M059J (cell line): ENCODE data around the gene SP100. TPM values are rescaled to one million over a fixed set of nuclear protein-coding genes. Genes with fewer than 3 reads are reported as not detected.
A peak's percentile ranks its signal among the peaks of the same experiment; 100 is the strongest.
"Not testable (repeated sequence)": the region's sequence is repeated elsewhere in the genome, so short reads cannot be mapped to it uniquely, and the experiment has no call there.

Source experiments
- DNase-seq: peaks from one replicate; pipeline ENCODE4 v3.0.0-alpha.2; 2012; ENCODE audit warnings: low read depth
- total RNA-seq: library from RNA; depleted of rRNA; stranded (reverse); fragments of >200 nt; shearing (Covaris generic); gene quantifications from 2 replicates; pipeline ENCODE4 v1.2.3, GENCODE V29; 2014; rRNA removed

SP100 gene
- total RNA-seq: 239 and 257 TPM in 2 replicates

DNA sequence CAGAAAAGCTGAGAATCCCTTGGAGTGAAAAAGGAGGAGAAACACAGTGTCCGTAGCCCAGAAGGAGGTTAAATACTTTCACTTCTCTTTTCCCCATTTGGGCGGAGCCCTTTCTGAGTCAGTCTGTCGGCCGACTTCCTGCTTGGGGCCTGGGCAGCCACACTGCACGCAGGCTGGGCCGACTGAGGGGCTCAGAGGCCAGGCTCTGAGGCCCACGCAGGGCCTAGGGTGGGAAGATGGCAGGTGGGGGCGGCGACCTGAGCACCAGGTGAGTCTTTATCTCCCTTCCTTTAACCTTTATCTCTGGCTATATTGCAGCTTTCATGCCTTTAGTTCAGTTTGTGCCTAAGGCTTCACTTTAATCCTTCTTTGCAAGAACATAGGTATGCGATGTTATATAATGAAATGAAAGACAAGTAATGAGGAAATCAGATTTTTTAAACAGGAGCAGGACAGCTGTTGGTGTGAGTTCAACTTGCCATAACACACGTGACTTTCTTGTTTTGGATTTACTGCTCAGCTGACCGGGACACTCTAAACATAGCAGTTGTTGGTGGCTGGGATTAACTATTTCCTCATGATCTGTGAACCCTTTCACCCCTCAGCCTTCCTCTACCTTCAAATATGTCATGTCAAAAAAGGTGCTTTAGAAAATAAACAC, at the start of gene SP100:
Gene SP100, plus strand, starts transcription at position 141 of the 661 bp plus-strand sequence. Its CDS starts 96 bp downstream, at position 237.
- peak; percentile 92 for DNase-seq

DNA sequence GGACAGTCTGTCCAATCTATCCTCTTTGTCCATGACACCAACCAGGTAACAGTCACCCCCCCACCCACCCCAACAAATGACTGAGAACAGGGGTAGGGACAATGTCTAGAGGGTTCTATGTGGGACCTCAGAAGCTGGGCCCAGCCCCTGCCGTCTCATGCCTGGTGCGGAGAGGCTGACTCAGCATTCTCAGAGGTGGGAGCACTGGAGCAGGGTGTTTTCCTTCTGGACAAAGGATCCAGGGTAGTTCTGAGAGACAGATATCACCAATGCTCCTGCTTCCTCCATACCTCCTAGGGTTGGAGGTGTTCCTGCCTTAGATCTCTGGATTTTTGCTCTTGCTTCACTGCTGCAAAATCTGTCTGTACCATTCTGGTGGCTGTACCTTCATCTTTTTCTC, 33.9 kb upstream of the SP100 start:
- DNase-seq: no peak

DNA sequence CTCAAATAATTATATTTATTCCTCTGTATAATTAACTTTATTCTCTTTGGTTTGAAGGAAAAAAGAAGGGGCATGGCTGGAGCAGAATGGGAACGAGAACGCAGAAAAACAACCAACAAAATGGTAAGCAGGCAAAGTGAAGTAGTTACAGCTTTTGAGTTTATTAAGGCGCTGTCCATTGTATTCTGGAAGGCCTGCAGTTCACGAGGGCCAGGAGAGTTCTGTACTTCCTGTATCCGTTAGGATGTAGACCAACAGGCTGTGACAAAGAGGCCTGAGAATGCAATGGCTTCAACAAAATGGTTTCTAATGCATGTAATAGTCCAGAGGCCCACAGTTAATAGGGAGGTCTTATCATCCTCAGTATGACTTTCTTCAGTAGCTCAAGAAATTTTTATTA, 32.5 kb upstream of the SP100 start:
- DNase-seq: no peak

DNA sequence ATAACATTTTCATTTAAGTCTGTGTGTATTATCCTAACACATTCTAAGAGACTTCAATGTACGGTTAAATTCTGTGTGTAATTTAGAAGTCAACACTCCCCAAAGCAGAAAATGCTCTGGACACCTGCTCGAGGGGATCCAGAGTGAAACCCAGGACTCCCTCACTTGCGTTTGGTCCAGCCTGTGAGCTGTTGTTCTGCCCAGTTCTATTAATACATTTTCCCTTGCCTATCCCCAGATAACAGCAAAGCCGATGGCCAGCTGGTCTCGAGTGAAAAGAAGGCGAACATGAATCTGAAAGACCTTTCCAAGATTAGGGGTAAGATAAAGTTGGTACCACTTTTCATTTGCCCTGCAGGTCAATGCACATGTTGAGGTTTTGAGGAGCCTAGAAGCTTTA, 31.0 kb upstream of the SP100 start:
- DNase-seq: no peak

DNA sequence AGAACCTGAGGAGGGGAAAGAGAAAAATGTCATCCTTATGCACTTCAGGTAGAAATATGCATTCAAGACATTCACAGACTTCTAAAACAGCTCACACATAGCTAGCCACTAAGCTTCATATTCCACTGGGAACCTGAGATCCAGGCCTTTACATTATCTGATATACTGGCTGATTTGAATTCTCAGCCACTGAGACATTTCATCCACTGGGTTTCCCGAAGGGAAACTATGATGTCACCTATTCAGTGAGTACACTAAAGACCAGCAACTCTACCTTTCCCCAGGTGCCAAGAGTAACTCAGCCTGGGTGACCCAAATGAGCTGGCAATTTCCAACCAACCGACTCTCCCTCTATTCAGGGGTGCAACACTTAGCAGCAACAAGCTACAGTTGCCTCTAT, 21.7 kb upstream of the SP100 start:
- DNase-seq: no peak

DNA sequence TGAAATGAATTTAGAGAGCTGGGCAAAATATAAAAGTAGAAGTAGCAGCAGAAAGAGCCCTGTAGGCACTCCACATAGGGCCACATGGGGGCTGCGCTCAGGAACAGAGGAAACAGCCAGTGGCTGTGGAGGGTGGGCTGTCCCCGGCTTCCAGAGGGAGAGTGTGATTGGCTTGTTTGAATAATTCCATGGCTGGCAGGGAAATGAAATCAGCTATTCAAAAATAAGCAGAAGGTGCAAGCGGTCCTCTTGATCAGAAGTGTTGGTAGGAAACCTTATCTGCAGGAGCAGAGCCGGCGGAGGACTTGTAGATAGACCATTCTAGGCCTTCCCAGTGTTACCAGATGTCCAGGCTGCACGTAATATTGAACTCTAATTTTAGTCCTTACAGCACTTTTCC, 17.3 kb upstream of the SP100 start:
- DNase-seq: not testable (repeated sequence)

DNA sequence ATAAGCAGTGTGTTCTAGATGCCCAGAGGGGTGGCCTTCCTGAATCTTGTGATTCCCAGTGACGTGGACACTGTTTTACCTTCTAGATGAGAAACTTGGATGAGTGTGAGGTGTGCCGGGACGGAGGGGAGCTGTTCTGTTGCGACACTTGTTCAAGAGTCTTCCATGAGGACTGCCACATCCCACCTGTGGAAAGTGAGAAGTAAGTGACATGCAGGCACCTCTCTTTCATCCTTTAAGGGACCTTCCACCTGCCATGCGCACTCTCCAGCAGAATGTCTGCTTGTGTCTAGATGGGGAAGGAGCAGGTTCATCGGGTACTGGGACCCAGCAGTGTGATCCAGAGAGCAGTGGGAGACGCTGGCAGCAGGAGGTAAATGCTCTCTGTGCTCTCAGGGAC, 16.0 kb upstream of the SP100 start:
- no peak for DNase-seq

DNA sequence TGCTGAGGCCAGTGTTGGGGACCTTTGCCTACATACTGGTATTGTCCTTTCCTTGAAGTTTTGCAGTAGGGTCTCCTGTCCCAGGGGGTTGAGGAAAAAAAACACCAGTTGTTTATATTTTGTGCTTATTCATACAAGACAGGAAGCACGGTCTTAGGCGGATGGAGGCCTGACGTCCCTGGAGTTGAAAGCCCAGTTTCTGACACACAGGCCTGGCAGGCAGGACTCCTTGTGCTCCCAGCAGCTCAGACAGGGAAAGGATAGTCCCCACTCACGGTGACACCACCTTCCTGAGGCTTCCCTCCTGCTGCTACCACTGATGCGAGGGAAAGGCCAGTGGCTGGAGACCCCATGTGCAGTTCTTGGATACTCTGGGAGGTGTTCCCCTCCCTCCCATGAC, 15.5 kb upstream of the SP100 start:
- no peak for DNase-seq

DNA sequence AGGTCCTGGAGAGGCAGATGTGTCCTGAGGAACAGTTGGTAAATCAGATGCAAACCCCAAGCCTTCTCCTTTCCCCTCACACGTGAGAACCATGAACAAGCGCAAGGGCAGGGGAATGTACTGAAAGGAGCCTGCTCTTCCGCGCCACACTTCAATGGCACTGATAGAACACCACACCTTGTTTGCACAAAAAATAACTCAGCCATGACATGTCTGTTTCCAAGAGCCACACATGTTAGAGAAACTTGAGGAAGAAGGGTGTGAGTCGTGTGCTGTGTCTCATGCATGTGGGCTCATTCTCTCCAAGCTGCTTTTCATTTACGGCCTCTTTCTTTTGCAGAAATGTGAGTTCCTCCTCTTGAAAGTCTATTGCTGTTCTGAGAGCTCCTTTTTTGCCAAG, 15.0 kb upstream of the SP100 start:
- not testable (repeated sequence) for DNase-seq

DNA sequence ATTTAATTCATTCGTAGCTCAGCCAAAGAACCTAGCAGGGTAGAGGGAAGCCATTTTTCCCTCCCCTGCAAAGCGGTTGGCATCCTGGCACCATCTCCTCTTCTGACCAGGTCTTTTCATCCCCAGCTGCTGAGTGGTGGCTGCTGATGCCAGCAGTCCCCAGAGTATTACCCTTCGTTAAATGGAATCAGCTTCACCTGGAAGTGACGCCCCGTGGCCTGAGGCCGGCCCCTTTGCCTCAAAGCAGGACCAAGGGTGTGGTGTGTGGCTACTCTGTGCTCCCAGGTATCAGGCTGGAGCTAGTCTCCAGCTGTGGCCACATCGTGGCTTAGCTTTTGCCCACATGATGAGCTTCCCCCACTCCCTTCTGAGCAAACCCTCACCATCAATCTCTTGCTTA, 12.3 kb upstream of the SP100 start:
- no peak for DNase-seq

DNA sequence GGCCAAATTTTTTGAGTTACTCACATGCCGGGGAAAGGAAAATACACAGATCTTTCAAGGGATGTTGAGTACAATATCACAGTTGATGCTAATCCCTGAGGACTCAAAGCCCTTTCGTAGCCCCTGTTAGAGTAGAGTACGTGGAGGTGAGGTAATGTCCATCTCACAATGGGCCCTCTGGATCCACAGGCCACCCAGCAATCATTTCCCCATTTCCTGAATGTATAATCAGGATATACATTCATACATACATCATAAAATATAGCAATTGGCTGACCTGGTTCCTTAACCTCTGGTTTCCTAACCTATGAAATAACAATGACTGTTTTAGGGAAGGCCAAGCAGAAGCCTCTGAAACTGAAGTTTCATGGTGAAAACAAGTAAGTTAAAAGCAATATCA, 10.2 kb upstream of the SP100 start:
- DNase-seq: no peak

DNA sequence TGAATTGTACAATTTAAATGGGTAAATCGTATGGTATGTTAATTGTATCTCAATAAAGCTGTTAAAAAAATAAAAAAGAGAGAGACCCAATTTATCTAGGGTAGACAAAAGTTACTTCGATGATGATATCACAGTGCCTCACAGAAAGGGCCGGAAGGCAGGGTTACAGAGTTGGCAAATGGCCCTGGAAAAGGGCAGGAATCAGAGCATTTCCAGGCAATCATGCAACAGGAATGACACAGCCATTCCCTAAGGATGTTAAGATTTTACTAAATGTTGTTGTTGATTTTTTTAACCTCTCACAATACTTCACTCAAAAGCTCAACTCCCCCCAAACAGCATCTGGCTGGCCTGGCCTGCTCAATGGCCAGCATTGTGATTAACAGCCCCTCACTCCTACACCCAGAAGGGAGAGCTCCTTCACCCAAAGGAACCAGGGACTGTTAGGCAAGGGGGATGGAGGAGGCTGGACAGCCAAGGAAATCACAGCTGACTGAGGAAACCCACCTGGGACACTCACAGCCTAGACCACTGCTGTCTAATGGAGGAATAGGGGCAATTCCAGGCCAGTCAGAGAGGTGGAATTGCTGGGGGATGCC, 7.7 kb upstream of the SP100 start:
- DNase-seq: peak; percentile 86

DNA sequence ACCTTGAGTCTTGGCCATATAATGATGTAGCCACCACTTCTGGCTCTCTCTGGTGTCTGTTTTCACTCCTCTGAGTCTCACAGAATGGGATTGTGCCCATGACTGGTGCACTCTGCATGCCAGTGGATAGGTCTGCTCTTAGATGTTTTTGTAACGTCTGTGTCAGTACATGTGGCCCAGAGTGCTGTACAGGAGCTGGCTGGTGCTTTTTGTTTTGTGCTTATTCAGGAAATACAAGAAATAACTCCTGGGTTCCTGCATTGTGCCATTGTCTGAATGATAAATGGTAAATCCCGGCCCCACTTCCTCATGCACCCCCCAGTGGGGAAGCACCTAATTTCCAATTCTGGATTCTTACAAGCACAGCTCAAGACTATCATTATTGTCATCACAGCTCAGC, 6.7 kb upstream of the SP100 start:
- DNase-seq: not testable (repeated sequence)

DNA sequence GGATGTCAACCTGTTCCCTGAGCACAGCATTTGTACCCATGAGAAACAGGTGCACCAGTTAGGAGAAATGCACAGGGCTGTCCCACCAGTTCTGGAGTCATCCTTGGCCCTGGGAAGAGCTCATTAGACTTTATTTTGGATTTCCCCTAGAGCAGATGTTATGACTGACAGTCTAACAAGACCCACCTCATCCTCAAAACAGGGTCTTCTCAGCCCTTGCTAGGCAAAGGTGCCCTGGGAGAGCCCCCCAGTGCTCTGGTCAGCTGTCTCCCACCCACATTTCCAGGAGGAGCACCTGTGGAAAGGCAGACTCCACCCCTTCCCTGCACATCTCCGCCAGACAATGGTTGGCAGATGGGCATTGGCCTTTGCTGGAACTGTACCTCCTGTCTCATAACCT, 5.7 kb upstream of the SP100 start:
- DNase-seq: no peak

DNA sequence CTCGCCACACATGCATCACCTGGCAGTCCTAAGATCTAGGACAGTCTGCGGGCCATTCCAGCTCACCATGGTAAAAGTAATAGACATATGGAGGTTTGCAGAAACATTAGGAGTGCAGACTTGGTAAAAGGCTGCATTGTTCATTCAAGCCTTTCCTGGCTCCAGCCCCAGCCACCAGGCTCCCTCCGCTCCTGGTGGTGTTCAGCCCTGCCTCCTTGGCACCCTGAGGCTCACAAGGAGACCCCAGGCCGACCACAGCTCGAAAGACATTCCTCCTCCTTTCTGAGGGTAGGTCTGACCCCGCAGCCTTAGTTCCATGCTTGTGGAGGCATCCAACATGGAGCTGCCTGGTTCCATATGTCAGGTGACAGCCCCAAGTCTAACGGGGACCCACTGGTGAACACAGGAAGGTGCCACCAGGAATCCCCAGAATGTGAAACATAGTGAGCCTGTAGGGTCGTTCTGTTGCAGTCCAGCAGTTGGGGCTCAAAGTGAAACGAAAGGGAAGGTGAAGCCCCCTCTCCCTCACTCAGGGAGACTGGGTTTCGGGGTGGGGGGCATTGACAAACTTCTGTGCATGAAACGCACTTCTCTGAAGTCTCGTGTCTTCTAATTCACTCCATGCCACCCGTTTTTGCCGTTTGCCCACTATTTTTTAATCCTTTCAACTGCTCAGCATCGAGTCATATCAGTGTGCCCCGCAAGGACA, 5.0 kb upstream of the SP100 start:
- no peak for DNase-seq

DNA sequence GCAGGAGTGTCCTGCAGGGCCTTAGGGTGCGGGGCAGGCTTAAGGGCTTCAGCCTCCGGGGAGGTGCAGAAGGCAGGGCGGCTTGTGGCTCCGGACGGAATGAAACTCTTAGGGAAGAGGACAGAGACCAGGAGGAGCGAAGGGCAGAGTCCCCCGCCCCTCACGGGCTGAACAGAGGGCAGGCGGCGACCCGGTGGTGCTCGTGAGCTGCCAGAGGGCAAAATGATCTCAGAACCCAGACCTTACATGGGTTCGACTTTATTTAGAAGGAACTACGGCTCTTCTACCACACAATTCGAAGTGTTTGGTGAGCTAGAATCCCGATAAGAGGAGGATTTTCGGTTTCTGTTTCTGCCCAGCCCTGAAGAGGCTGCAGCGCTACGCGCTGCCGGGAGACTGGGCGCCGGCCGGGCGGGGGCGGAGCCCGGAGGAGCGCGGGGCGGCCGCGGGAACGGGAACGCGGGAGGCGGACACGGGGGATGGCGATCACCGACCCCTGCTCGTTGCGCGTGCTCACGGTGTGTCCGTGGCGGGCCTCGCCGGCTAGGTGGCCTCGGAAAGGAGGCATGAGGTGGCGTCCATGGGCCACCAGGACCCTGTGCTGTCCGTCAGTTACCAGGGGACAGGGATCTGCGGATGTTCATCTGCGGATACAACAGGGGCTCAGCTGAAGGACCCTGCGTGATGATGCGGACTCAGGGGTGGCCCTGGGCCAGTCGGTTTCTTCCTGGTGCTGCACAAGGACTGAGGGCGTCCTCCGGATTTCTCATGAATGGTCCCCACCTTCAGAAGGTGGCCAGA, 4.2 kb upstream of the SP100 start:
- DNase-seq: peak; percentile 69

DNA sequence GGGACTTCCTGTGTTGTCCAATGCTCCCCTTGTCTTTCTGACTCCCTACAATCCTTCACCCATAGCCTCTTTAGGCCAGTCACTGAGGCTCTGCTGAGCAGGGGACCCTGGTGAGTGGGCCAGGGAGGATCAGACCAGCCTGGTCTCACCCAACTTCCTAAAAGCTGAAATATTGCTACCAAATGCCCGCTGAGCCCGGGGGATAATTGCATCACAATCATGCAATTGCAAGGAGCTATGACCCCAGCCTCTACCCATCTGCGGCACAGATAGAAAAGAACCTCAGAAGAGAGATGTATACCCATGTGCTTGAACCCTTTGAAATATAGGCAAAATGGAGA, 3.7 kb upstream of the SP100 start:
- DNase-seq: no peak

DNA sequence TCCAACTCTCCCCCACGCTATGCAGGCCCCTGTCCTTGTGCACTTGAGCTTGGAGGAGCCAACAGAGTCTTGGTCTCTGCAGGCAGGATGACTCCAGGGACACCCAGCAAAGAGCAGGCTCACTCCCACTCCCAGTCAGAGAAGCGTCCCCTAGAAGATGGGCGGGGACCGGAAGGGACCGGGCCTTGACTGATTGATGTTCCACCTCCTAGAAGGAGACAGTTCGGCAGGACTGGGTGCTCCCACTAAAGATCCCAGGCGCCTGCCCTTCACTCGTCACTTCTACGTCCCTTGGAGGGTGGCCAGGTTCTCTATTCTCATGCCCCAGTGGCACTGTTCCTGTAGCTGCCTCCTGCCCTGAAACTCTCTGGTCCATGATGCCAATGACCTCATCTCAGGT, 3.2 kb upstream of the SP100 start:
- DNase-seq: no peak

DNA sequence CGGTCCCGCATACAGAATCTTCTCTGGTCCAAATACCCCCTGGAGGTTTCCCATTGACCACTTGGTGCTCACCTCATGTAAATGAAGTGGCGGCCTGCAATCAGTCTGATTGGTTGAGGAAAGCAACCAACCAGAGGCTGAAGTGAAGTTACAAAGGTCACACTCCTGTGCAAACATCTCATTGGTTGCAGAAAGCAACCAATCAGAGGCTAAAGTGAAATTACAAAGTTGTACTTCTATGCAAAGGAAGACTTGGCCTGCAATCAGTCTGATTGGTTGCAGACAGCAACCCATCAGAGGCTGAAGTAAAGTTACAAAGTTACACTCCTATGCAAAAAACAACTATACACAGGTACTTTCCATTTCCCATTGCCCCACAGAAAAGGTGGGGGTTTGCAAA, 2.5 kb upstream of the SP100 start:
- DNase-seq: no peak

DNA sequence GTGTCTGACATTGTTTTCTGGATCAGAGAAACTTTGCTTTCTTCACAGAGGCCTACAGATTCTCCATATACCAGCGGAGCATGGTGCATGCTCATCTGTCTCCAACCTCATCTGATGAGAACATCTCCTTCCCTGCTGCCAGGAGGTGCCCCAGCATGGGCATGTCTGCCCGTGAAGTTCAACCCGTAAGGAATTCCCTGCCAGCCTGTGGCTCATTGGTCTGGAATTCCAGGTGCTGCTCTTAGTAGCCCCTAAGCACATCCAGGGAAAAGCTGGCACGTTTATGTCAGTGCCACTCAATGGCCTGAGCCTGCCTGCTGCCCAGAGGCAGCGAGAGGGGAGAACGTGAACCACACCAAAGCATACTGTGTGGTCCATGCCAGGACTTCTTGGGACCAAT, 1.7 kb upstream of the SP100 start:
- no peak for DNase-seq

DNA sequence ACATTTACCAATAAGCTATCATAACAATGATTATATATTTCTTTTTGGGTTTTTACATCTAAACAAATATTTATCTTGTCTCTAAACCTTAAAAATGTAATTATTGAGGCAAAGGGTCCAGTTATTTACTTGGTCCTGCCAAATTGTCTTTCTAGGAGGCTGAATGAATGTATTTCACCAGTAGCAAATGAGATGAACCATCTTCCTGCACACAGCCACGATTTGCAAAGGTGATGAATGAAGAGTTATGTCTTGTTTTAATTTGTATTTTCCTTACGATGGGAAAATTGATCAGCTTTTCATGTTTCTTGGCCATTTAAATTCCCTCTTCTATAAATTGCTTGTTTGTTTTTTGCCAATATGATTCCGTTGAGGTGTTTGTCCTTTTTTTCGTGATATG, 1.4 kb downstream of the SP100 start:
- no peak for DNase-seq

DNA sequence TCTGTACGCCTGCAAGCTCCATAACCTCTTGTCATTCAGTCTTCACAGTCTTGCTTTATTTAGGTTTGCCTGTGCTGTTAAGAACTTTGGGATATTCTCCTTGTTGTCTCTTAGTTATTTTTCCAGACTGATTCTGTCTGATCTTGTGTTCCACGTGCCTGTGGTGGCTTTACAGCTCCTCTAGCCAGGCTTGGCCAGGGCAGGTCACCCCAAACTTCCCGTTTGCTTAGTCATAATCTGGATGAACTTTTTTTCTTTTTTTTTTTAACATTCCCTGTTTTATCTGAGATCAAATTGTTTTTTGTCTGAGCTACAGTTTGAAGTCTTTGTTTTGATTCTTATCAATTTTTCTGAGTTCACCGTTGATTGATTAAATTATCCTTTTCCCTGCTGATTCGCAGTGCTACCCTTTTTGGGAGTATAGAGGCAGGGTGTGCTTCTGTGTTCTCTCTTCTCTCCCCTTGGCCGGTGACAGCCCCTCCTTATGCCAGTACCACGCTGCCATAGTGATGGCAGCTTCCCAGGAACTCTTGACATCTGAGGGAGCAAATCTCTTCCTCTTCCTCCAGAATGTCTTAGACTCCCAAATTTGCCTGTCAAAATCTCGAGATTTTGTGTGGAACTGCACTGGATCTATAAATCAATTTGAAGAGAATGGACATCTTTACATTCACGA, 2.5 kb downstream of the SP100 start:
- peak; percentile 83 for DNase-seq
